Panc1 (cell line): ENCODE measurements around the gene ZNF521.

ENCODE experiments used
- POLR2AphosphoS5 ChIP-seq: IDR thresholded peaks from 2 replicates; pipeline ENCODE4 v1.6.1; 2012; ENCODE audit warnings: mild to moderate bottlenecking, low read depth, low read length, moderate library complexity
- SIN3A ChIP-seq: IDR thresholded peaks from 2 replicates; pipeline ENCODE4 v1.6.1; 2012; ENCODE audit warnings: low read depth, mild to moderate bottlenecking, low read length, moderate library complexity, borderline replicate concordance; ENCODE audit not compliant: insufficient read depth
- TCF7L2 ChIP-seq: IDR thresholded peaks from 2 replicates; pipeline ENCODE4 v1.6.1; 2011; ENCODE audit warnings: mild to moderate bottlenecking, low read depth, low read length, inconsistent platforms
- TF ChIP-seq, protein P1 (sequence below): fragments of 450-650 bp; IDR thresholded peaks from 2 replicates; pipeline ENCODE4 v1.5.1; 2017; ENCODE audit warnings: mild to moderate bottlenecking
- TF ChIP-seq, protein P2 (sequence below), 2 experiments: IDR thresholded peaks; 2 replicates each; pipeline ENCODE4 v1.6.1; 2011 to 2012; ENCODE audit warnings: low read depth in 2 of 2, control low read depth in 1 of 2, low read length in 1 of 2, mild to moderate bottlenecking in 1 of 2, moderate library complexity in 1 of 2; ENCODE audit not compliant: insufficient read depth in 1 of 2

DNA sequence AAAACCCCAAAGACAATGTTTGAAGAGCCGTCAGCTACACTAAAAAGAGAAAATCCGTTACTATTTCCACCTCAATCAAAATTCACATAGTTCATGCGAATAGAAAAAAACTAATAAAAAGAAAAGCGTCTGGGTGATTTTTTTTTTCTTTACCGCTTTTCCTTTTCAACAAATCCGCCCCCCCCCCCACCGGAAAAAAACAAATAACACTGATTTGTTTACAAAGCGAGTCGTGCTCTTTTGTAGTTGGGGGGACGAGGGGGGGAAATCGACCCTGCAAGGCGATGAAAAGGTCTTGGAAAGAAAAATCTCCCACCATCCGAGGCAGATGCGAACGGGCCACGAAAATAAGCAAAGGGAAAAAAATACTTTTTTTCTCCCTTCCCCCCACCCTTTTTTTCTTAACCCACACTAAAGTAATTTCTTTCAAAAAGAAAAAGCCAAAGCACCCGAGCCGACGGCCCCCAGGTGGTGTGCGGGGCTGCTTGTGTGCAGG, 638 bp downstream of the ZNF521 start:
- TF ChIP-seq, protein P1, sequence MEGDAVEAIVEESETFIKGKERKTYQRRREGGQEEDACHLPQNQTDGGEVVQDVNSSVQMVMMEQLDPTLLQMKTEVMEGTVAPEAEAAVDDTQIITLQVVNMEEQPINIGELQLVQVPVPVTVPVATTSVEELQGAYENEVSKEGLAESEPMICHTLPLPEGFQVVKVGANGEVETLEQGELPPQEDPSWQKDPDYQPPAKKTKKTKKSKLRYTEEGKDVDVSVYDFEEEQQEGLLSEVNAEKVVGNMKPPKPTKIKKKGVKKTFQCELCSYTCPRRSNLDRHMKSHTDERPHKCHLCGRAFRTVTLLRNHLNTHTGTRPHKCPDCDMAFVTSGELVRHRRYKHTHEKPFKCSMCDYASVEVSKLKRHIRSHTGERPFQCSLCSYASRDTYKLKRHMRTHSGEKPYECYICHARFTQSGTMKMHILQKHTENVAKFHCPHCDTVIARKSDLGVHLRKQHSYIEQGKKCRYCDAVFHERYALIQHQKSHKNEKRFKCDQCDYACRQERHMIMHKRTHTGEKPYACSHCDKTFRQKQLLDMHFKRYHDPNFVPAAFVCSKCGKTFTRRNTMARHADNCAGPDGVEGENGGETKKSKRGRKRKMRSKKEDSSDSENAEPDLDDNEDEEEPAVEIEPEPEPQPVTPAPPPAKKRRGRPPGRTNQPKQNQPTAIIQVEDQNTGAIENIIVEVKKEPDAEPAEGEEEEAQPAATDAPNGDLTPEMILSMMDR = no peak
- TF ChIP-seq SIN3A = no peak
- no peak for TF ChIP-seq TCF7L2
- TF ChIP-seq, protein P2, sequence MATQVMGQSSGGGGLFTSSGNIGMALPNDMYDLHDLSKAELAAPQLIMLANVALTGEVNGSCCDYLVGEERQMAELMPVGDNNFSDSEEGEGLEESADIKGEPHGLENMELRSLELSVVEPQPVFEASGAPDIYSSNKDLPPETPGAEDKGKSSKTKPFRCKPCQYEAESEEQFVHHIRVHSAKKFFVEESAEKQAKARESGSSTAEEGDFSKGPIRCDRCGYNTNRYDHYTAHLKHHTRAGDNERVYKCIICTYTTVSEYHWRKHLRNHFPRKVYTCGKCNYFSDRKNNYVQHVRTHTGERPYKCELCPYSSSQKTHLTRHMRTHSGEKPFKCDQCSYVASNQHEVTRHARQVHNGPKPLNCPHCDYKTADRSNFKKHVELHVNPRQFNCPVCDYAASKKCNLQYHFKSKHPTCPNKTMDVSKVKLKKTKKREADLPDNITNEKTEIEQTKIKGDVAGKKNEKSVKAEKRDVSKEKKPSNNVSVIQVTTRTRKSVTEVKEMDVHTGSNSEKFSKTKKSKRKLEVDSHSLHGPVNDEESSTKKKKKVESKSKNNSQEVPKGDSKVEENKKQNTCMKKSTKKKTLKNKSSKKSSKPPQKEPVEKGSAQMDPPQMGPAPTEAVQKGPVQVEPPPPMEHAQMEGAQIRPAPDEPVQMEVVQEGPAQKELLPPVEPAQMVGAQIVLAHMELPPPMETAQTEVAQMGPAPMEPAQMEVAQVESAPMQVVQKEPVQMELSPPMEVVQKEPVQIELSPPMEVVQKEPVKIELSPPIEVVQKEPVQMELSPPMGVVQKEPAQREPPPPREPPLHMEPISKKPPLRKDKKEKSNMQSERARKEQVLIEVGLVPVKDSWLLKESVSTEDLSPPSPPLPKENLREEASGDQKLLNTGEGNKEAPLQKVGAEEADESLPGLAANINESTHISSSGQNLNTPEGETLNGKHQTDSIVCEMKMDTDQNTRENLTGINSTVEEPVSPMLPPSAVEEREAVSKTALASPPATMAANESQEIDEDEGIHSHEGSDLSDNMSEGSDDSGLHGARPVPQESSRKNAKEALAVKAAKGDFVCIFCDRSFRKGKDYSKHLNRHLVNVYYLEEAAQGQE (IDR thresholded peaks at IDR 0.05; ENCODE audit: insufficient read depth in 1 of 2, low read depth in 2 of 2, low read length in 1 of 2) = no peak
- no peak for TF ChIP-seq POLR2AphosphoS5
